Measurements from ENCODE around the gene ZNF674.
A peak's percentile ranks its signal among the peaks of the same experiment; 100 is the strongest.

The ZNF674 gene

DNA sequence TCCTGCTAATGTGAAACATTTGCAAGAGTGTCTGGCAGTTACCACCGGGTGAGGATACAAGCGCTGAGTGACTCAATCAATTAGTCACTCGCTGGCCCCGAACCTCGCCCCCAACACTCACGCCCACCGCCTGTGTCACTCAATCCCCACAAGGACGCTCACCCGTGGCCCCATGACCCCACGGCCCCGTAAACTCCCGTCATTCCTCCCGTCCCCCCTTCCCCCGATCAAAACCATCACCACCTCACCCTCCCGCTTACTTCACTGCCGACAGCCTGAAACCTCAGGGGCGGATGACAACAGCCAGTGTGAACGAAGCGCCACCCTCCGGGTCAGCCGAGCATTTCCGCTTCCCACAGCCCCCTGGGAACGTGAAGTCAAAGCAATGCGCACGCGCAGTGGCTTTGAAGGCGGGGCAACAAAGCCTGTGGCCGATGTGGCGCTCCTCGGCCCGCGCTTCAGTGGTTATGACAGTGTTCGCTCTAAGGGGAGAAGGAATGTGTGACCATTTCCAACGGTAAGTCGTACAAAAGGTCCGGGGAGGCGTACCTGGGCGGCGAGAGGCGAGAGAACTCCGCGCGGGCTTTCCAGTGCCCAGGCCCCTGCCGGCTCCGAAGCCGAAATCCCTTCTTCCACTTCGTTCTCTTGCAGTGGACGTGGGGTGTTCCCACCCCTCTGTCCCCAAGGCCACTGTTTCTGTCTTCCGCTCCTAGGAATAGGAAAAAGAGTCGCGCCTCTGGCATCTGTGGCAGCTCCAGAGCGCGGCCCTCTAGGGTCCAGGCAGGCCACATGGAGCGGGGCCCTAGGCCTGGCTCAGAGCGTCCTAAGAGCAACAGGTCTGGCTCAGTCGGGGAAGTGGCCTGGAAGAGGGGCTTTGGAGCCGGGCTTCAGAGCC, at the start of gene ZNF674:
TSS of gene ZNF674 (minus strand) at position 311 of the 895 bp plus-strand sequence. CDS start 3,334 bp downstream, outside the sequence.
- peak; percentile 90 to 91 for ATAC-seq

DNA sequence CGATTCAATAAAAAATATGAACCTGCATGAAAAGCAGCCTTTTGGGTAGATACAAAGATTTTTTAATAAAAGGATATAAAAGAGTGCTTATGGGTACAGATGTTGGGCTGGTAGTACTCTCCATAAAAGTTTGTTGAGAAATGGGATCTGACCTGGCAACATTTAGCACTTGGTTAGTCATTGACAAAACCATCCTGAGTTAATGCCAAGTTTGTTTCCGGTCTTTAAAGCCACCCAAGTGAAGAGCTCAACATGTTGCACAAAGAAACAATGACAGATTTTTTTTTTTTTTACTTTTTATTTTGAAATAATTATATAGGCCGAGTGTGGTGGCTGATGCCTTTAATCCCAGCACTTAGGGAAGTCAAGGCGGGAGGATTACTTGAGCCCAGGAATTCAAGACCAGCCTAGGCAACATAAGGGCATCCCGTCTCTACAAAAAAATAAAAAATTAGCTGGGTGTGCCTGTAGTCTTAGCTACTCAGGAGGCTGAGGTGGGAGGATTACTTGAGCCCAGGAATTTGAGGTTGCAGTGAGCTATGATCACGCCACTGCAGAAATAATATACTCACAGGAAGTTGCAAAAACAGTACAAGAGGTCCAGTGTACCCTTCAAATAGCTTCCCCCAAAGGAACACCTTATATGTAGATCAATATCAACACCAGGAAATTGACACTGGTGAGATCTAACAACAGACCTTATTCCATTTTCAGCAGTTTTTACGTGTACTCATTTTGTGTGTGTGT, 44.9 kb upstream of the ZNF674 start:
- ATAC-seq: no peak

DNA sequence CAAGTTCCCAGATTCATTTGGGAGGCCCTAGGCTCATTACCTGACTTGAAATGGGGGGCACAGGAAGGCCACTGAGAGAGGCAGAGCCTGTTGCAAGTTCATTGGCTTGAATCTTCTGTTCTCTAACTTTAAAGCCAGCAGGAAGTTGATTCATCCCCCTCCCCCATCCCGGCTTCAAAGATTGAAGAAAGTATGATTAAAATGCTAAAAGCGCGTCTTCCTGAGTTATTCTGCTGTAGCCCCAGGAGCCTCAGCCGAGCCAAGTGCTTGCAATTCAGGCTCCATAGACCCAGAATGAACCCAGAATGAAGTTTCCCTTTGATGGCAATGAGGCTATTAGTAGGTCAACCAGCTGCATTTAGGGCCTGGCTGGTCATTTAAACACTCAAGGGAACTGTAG, 43.0 kb upstream of the ZNF674 start:
- ATAC-seq: peak in 1 of 2 donors; percentile 28

DNA sequence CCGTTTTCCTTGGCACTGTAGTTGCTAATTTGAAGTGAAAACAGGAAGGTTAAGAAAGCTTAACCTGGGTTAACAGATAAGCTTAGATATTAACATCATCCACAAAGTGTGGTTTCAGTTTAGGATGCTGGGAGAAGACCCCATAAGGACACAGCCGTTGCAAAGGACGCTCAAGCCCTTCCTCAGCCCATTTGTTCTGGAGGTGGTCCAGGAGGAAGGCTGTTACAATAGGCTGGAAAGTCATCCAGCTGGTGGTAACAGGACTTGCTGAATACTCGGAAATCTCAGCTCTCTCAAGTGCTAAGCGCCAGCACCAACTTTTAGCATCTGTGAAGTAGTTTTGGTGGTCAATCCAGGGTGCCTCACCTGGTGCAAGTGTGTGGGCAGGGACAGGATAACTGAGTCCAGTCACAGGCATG, 42.5 kb upstream of the ZNF674 start:
- ATAC-seq: no peak

DNA sequence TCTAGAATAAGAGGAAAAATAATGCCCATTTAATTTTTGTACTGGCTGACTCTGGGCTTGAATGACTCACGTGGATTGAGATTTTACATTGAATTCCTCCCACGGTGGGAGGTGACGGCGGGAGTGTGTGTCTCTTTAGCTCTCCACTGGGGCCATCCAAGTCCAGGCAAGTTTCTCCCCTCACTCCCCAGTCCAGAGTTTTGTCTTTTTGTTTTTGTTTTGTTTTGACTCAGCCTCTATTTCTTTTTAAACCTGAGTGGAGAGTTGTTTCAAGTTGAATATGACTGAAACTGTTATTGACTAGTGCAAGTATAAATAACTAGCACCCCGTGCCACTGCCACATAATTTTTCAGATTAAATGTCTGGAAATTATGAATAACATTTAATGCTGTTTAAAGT, 41.9 kb upstream of the ZNF674 start:
- ATAC-seq: peak; percentile 44 to 70

DNA sequence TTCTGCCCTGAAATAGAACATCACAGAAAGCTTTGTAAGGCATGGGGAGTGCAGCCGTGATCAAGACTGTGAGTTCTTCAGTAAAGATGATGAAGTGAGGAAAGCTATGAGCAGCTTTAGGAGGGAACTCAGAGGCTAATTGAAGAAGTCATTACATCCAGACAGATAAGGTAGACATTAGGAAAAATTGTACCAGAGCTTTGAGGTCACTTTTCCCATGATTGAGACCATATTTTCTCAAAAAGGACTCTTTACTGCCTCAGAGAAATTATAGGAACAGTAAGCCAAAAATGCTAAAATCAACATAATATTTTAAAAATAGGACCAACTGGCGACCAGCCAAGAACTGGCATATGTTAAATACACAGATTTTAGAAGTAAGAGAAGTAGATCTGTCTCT, 39.5 kb upstream of the ZNF674 start:
- ATAC-seq: no peak

DNA sequence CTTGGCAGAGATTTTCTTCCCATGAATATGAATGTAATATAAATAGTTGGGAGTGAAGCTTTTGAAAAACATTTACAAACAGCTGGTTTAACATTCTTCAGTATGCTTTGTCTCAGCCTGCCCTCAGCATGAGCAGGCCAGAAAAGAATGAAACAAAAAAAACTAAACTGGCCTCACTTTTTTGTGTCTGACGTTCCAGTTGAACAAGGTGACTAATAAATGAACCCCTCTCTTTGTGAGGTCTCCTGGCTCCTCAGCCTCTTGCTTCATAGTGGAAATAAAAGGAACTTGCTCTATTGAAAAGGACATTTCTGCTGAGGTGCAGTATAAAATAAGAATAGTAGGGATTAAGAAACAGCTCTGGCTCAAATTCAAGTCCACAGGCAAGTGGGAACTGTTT, 37.7 kb upstream of the ZNF674 start:
- no peak for ATAC-seq

DNA sequence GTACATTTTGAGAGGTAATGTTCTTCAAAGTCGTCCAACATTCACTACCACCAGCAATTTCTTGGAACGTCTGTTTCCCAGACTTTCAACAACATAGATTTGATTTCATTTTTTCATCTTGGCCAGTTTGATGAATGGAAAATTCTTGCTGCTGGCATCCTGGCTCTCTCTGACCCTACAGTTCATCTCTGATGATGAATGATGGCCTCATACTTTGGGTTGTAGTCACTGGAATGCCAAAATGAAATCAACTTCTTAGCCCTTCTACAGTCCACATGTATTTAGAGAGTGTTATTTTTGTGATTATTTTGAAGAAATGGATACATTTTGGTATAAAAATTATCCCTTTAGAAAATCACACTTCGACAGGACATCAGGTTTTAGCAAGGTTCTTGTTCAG, 37.1 kb upstream of the ZNF674 start:
- no peak for ATAC-seq

DNA sequence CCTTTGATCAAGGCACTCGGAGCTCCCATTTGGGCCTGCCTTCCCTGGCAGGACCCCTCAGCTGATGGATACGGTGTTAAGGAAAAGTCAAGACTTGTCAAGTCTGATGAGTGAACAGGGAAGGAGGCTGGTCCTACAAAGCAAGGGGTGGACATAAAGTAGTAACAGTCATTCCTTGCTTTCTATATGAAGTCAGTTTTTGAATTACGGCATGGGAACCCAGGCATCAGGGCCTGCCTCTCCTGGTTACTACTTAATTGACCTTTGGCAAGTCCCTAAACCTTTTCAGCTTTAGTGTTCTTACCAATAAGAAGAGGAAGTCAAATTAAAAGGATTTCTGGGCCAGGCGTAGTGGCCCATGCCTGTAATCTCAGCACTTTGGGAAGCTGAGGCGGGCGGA, 35.4 kb upstream of the ZNF674 start:
- no peak for ATAC-seq

DNA sequence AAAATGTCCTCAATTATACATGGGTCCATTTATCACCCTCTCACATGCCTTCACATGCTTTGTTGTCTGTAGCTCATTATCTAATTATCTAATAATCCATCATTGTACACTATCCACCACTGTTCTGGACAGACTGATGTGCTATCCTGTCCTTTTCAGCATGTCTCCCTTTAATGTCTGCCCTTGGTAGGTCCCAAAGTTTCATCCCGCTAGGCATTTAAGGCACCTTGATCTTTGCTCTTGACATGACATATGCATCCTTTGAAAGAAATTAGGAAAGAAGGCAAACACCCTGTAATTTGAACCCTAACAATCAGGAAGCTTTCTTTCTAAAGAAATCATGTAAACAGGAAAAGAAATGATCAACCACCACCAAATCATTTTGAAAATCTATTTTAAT, 34.0 kb upstream of the ZNF674 start:
- ATAC-seq: no peak

DNA sequence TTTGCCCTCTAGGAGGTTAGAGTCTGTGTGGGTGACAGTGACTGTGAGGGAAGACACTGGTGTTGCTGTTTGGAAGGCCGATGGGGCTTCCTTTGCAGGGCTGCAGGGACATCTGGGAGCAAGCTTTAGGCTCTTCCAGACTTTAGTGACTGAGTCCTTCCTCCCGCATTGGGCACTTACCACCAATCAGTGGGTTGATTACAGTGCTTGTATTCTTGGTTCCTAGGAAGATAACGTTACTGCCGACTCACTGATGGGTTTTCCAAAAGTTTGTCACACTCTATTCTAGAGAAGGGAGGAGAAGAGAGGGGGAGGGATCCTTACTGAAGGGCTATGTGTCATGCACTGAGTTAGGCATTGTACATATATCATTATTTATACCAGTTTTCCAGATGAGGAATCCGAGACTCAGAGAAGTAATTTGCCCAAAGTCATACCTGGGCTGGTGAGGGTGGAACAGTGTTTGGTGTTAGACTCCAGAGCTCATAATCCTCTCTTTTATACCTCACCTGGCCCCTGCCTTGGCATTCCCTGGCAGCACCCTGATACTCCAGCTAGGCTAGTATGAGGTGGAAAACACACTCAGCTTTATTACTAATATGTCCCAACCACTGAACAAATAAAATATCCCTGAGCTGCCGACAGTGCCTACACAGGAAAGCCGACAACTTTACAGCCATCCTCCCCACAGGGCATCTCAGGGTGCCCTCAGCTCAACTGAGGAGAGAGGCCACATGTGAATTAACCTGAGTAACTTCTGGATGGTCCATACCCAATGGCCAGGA, 32.2 kb upstream of the ZNF674 start:
- ATAC-seq: no peak

DNA sequence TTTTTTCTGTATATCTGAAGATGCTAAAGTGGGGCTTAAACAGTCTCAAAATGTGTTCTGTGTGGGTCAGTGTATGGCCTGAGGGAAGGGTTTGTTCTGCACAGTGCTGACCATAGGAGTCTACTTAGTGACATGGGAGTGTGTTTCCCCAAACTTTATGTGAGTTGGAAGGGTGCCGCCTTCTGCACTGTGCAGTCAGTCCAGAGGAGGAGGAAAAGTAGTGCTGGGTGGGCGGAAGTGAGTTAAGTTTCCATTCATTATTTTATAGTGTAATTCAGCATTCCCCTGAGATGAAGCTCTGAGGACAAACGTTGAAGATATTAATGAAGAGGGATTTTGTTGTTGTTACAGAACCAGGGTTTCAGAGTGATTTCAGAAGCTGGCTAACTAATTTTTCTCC, 31.2 kb upstream of the ZNF674 start:
- ATAC-seq: no peak

DNA sequence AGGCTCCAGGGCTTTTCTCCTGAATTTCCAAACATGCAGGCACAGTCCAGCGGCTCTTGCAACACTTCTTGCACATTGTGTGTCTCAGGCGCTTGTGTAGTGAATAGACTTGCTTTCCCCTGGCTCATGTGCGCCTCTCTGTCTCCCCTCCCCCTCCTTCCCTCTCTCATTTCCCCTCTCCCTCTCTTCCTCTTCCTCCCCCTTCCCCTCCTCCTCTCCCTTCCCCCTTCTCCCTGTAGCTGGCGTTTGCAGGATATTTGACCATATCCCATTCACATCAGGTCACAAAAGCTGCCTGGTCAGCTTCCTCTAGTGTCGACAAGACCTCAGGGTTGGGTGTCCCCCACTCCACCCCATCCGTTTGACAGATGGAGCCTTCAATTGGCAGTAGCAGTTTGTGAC, 30.8 kb upstream of the ZNF674 start:
- ATAC-seq: no peak

DNA sequence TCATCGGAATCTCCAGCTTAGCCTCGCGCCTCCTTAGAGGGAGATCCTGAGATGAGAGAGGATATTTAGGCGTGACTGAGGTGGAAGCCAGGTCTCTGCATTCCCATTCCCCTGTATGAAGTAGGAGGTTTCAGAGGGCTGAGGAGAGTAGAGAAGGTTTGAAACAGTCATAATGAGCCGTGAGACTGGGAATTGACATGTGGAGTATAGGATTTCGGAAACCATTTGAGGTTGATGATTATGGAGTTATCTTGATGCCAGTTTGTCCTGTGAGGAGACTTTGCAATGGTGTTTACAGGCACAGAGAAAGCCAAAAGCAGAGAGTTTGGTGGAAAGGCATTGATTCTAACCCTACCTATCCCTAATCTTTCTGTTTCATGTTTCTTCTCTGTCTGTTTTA, 30.4 kb upstream of the ZNF674 start:
- ATAC-seq: no peak

DNA sequence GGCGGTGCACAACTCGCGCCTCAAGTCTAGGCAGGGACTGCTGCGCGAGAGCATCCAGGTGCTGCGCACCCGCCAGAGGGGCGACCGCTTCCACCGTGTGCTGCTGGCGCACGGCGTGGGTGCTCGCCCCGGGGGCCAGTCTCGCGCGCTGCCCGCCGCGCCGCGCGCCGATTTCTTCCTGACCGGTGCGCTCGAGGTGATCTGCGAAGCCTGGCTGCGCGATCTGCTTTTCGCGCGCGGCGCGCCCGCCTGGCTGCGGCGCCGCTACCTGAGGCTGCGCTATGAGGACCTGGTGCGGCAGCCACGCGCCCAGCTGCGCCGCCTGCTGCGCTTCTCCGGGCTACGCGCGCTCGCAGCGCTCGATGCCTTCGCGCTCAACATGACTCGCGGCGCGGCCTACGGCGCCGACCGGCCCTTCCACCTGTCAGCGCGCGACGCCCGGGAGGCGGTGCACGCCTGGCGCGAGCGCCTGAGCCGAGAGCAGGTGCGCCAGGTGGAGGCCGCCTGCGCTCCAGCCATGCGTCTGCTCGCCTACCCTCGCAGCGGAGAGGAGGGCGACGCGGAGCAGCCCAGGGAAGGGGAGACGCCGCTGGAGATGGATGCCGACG, 29.7 kb upstream of the ZNF674 start:
- ATAC-seq: peak; percentile 6 to 14

DNA sequence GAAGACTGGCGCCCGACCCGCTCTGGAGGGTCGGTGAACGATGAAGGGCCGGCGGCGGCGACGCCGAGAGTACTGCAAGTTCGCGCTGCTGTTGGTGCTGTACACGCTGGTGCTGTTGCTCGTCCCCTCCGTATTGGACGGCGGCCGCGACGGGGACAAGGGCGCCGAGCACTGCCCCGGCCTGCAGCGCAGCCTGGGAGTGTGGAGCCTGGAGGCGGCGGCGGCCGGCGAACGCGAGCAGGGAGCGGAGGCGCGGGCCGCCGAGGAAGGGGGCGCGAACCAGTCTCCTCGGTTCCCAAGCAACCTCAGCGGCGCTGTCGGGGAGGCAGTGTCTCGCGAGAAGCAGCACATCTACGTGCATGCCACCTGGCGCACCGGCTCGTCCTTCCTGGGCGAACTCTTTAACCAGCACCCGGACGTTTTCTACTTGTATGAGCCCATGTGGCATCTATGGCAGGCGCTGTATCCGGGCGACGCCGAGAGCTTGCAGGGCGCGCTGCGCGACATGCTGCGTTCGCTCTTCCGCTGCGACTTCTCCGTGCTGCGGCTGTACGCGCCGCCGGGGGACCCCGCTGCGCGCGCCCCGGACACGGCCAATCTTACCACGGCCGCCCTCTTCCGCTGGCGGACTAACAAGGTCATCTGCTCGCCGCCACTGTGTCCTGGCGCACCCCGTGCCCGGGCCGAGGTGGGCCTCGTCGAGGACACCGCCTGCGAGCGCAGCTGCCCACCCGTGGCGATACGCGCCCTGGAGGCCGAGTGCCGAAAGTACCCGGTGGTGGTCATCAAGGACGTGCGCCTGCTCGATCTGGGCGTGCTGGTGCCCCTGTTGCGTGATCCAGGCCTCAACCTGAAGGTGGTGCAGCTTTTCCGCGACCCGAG, 28.9 kb upstream of the ZNF674 start:
- peak; percentile 25 to 35 for ATAC-seq

DNA sequence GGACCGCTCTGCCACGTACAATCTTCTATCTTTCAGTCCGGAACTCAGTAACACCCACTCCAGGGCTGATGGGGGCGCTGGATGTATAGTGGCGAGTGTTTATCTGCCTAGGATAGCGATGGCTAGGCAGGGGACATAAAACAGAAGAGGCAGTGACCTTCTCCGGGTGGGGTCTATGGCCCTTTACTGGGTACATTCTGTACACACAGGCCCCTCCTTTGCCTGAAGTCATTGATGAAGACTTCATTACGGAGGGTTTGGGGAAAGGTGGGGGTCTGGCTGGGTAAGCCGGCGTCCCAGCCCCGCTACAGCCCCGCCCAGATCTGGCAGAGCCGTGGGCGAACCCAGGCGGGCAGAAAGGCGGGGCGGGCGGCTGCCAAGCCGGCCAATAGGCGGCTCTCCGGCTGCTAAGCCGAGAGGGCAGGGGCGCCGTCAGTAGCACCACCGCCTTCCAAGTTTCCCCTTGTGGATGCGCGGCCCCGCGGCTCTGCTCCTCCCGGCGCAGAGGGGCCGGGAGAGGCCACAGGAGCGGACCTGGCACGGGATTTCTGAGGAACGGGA, 28.2 kb upstream of the ZNF674 start, which contains the start of gene CHST7:
TSS of gene CHST7 (plus strand) at position 435 of the 561 bp plus-strand sequence. CDS start 167 bp downstream, outside the sequence.
- peak; percentile 41 to 50 for ATAC-seq

DNA sequence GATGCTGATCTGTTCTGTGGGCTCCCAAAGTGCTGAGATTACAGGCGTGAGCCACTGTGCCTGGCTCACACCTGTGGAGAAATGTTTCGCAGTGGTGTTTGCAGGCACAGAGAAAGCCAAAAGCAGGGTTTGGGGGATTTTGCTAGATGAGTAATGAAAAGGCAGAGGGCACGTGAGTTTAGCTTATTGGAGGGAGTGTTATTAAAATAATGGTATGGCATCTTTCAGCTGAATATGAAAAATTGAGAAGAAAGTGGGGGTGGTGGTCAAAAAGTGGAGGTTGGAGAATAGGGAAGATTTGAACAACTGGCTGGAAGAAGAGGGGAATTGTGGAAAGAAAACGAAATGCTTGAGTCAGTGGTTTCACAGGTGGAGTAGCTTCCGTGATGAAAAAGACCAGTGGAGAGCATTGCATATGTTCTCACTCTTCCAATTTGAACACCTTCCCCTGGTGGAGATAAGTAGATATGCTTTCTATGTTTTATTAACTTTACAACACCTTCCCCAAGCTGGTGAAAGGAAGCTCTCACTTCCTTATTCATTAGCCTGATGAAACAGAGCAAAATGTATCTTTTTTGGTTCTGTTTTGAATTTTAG, 27.2 kb upstream of the ZNF674 start:
- peak; percentile 64 to 71 for ATAC-seq

DNA sequence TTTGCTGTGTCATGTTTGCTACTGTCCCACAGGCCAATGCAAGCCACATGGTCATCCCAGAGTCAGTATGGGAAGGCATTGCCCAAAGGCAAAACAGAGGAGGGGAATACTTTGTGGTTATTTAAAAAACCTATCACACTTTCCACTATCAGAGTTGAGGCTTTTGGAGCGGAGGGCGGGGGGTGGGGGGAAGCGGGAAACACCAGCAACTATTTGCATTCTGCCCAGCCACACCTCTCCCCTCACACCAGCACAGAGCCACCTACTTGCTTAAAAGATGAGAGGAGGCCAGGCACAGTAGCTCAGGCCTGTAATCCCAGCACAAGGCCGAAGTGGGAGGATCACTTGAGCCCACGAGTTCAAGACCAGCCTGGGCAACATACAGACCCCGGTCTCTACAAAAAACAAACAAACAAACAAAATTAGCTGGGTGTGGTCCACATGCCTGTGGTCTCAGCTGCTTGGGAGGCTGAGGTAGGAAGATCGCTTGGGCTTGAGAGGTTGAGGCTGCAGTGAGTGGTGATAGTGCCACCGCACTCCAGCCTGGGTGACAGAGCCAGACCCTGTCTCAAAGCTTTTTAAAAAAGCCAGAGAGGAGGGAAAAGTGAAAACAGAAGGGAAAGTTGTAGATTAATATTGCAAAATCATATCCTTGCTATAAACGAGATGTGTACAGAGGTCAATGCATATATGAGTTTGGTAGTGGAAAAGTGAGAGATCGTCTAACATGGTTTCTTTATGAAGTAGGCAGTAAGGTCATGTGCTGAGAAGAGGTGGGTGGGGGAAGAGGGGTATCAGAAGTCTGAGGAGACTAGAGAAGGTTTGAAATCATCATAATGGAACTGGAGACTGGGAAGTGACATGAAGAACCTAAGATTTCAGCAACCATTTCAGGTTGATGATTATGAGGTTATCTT, 26.5 kb upstream of the ZNF674 start:
- no peak for ATAC-seq

DNA sequence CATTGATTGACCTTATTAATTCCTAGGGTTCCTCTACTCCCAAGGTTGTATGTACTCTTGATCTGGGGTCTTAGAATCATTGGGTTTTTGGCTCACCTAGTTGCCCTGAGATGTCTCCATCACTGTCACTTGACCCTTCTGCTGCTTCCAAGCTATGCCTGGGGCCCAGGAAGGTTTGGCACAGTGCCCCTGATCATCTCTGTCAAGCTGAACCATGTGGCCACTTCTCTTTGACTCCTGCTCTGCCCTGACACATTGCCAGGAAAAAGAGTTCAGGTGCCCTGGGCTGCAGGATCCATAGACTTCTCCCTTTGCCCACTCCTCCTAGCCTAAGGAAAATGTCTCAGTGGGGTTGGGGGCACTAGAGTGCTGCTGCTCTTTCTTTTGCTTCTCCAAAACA, 24.4 kb upstream of the ZNF674 start:
- no peak for ATAC-seq

All from activated CD4-positive, CD25-positive, alpha-beta regulatory T cell treated with anti-CD3 and anti-CD28 coated beads, Interleukin-2, amount 50 U/mL, for 24 hours (primary cell).